Stimulated activated CD4-positive, alpha-beta T cell treated with anti-CD3 and anti-CD28 coated beads, Interleukin-12 subunit alpha, Interleukin-12 subunit beta, amount 100 ng/mL, for 48 hours (primary cell): ENCODE results near the gene FAM184B.

Source experiments
- DNase-seq, 3 donors: peaks; one replicate each; pipeline ENCODE4 v3.0.0-alpha.2; 2020; ENCODE audit warnings: low read depth in 2 of 3, low spot score in 1 of 3

Gene FAM184B

DNA sequence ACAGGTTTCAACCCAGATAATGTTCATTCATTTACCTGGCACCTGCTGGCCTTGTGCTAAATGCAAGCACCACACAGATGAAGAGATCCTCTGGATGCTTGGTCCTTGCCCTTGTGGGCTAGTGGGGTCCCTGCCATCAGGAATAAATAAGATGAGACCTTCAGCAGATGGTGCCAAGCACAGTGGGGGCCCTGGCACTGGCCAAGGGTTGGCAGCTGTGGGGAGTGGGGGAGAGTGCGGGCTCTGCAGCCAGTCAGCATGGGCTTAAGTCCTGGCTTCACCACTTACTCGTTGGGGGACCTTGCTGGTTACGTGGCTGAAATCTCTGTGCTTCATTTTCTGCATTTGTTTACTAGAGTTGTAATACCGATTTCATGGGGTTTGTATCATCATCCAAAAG is 197.5 kb downstream of the FAM184B start:
- DNase-seq, result no peak

DNA sequence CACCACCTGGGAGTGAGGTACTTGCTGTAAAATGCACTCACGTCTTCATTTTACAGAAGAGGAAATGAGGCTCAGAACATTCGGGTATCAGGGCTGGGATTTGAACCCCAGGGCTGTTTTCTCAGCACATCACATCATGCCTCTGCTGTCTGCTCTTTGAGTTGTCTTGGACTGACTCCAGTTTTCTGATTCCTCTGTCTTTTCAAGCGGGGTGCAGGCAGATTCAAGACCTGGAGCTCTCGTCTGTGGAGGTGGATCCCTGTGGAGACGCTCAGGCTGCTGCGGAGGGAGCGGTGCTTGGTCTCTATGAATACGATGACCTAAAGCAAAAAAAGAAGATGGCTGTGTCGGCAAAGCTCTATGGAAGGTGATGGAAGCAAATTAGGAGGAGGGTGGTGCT is 198.1 kb downstream of the FAM184B start:
- DNase-seq, result no peak

DNA sequence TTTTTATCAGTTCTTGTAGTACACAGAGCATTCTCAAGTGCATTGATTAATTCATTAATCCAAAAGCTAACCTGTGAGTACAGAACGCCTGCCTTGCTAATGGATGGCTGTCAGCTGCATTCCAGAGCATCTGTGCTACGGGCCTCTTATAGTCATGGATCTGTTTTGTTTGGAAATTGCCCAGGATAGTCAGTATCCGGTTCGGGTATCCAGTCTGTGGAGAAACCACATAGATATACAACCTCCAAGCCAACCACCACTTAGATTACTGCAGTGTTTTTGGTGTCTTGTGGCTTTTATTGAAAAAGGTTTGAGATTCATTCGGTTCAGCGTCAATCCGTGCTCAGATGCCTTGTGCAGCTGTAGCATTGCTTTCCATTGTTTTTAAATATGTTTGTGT is 200.5 kb downstream of the FAM184B start:
- DNase-seq, result no peak
